ENCODE results near the gene UEVLD. TPM values are rescaled to one million over a fixed set of nuclear protein-coding genes. Genes with fewer than 3 reads are reported as not detected.

Gene UEVLD
- total and polyA plus RNA-seq, 10 donors: 4.1 to 23.0 (median 19.7) TPM

DNA sequence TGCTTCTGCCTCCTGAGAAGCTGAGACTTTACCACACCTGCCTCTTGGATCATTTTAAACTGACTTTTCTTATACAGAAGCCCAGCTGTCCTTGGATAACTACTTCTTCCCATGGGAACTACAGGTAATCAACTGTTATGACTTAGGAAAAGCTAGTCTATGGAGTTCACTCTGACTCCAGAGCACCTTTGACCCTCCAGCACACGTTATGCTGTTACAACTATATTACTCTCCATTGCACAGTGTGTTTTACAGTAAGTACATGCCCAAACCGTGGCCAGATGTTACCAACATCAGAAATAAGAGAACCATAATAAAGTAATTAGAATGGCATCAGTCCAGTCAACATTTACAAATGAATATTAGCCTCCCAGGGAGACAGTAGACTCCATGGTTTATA is 40.5 kb downstream of the UEVLD start:
- Histone ChIP-seq H3K27me3 (replicated peaks in 1 of 7) (no peaks in the 10 kb centered on the region), H3K4me3 (no peak overlapping the region), H3K9me3 (no peaks in the 10 kb centered on the region), H3K27ac (no peak overlapping the region), H3K4me1 (no peaks in the 10 kb centered on the region), H3K36me3 (peaks cover 4 to 99% (median 37%) of the 10 kb centered on the region in 6 donors)
- 69 to 90% (median 83%) methylated on average over 2 of the region's 2 CpGs for WGBS, 5 donors
- intact Hi-C loops (cut with DNase I; ENCODE audit: low total_unique reads): no loop called here
- TF ChIP-seq, protein P1, sequence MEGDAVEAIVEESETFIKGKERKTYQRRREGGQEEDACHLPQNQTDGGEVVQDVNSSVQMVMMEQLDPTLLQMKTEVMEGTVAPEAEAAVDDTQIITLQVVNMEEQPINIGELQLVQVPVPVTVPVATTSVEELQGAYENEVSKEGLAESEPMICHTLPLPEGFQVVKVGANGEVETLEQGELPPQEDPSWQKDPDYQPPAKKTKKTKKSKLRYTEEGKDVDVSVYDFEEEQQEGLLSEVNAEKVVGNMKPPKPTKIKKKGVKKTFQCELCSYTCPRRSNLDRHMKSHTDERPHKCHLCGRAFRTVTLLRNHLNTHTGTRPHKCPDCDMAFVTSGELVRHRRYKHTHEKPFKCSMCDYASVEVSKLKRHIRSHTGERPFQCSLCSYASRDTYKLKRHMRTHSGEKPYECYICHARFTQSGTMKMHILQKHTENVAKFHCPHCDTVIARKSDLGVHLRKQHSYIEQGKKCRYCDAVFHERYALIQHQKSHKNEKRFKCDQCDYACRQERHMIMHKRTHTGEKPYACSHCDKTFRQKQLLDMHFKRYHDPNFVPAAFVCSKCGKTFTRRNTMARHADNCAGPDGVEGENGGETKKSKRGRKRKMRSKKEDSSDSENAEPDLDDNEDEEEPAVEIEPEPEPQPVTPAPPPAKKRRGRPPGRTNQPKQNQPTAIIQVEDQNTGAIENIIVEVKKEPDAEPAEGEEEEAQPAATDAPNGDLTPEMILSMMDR (IDR thresholded peaks at IDR 0.05 in 8 of 11, conservative IDR thresholded peaks at IDR 0.05 in 3 of 11): no peak
- TF ChIP-seq POLR2A (IDR thresholded peaks at IDR 0.05) (no peak), POLR2AphosphoS5 (IDR thresholded peaks at IDR 0.05) (no peak)
- no peak for DNase-seq

GRCh38 chr11:18540207-18541009 is 48.1 kb downstream of the UEVLD start:
- TF ChIP-seq, protein P1 (IDR thresholded peaks at IDR 0.05 in 8 of 11, conservative IDR thresholded peaks at IDR 0.05 in 3 of 11): peak in 8 of 11 experiments; percentile 24 to 55 (median 36)
- TF ChIP-seq POLR2A (IDR thresholded peaks at IDR 0.05) (no peak), POLR2AphosphoS5 (IDR thresholded peaks at IDR 0.05) (no peak)
- H3K4me3 ChIP-seq: no peak overlapping the region
- 82 to 97% (median 90%) methylated on average over 1 of the region's 1 CpG for WGBS, 5 donors
- peaks cover 0 to 4% (median 0%) of the 10 kb centered on the region in 6 donors for H3K4me1 ChIP-seq
- peaks cover 4 to 82% (median 24%) of the 10 kb centered on the region in 6 donors for H3K36me3 ChIP-seq
- H3K27ac ChIP-seq: no peak overlapping the region
- intact Hi-C loops (cut with DNase I; ENCODE audit: low total_unique reads): no loop called here
- no peaks in the 10 kb centered on the region for H3K9me3 ChIP-seq
- H3K27me3 ChIP-seq (replicated peaks in 1 of 7): no peaks in the 10 kb centered on the region
- no peak for DNase-seq

- no peak for TF ChIP-seq POLR2AphosphoS5 (IDR thresholded peaks at IDR 0.05)
- no peak for TF ChIP-seq POLR2A (IDR thresholded peaks at IDR 0.05)
- TF ChIP-seq, protein P1 (IDR thresholded peaks at IDR 0.05 in 8 of 11, conservative IDR thresholded peaks at IDR 0.05 in 3 of 11): no peak
- Histone ChIP-seq H3K27ac (no peak overlapping the region), H3K27me3 (replicated peaks in 1 of 7) (no peaks in the 10 kb centered on the region), H3K36me3 (peaks cover 0 to 85% (median 9%) of the 10 kb centered on the region in 6 donors), H3K4me3 (no peak overlapping the region), H3K9me3 (no peaks in the 10 kb centered on the region), H3K4me1 (peaks cover 0 to 4% (median 0%) of the 10 kb centered on the region in 6 donors)
- WGBS, 5 donors: 80 to 90% (median 81%) methylated on average over 1 of the region's 1 CpG
- DNase-seq: no peak
- intact Hi-C loops (cut with DNase I; ENCODE audit: low total_unique reads): no loop called here
Measured at GRCh38 chr11:18536209-18536608, 52.3 kb downstream of the UEVLD start.

GRCh38 chr11:18534245-18534644 is 54.3 kb downstream of the UEVLD start:
- intact Hi-C loops (cut with DNase I; ENCODE audit: low total_unique reads): no loop called here
- Histone ChIP-seq H3K4me1 (peaks cover 0 to 4% (median 0%) of the 10 kb centered on the region in 6 donors), H3K27ac (no peak overlapping the region), H3K27me3 (replicated peaks in 1 of 7) (no peaks in the 10 kb centered on the region), H3K4me3 (no peak overlapping the region), H3K9me3 (no peaks in the 10 kb centered on the region), H3K36me3 (peaks cover 0 to 91% (median 9%) of the 10 kb centered on the region in 6 donors)
- TF ChIP-seq POLR2A (IDR thresholded peaks at IDR 0.05): no peak
- 91 to 98% (median 94%) methylated on average over 1 of the region's 1 CpG for WGBS, 5 donors
- no peak for DNase-seq

Data from spleen (tissue), 11 donors.